Stimulated activated CD8-positive, alpha-beta memory T cell treated with anti-CD3 and anti-CD28 coated beads, Interleukin-4, amount 100 ng/mL, for 1 hour (primary cell): ENCODE measurements around the gene WDR70.
"Not testable (repeated sequence)": the region's sequence is repeated elsewhere in the genome, so short reads cannot be mapped to it uniquely, and the experiment has no call there.

ENCODE experiments used
- DNase-seq, 2 donors: peaks; one replicate each; pipeline ENCODE4 v3.0.0-alpha.2; 2020; ENCODE audit warnings: low read depth in 2 of 2, low spot score in 1 of 2

Gene WDR70

GRCh38 chr5:37637165-37637845 is 258.2 kb downstream of the WDR70 start:
- DNase-seq, result no peak

- no peak for DNase-seq
Measured at GRCh38 chr5:37638897-37639296, 259.8 kb downstream of the WDR70 start.

- no peak for DNase-seq
Measured at GRCh38 chr5:37640088-37640487, 261.0 kb downstream of the WDR70 start.

DNA sequence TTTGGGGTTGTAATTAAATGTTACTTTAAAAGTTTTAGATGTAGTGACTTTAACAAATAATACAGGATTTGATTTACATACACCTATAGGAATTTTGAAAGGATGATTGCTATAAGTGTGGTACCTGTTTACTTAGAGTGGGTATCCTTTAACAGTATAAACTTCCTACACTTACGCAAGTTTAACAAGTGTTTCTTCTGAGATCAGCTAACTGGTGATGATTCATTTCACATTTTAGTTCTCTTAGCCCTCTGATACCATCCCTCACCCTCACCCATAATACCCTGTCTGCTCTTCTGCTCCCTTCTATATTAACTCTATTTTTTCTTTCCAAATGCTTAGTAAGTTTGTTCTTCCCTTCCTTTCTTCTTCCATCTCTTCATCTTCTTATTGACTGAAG is 262.8 kb downstream of the WDR70 start:
- DNase-seq, result no peak

- DNase-seq, result no peak
Measured at GRCh38 chr5:37645707-37646106, 266.6 kb downstream of the WDR70 start.

GRCh38 chr5:37654566-37654965 is 275.4 kb downstream of the WDR70 start:
- not testable (repeated sequence) for DNase-seq

DNA sequence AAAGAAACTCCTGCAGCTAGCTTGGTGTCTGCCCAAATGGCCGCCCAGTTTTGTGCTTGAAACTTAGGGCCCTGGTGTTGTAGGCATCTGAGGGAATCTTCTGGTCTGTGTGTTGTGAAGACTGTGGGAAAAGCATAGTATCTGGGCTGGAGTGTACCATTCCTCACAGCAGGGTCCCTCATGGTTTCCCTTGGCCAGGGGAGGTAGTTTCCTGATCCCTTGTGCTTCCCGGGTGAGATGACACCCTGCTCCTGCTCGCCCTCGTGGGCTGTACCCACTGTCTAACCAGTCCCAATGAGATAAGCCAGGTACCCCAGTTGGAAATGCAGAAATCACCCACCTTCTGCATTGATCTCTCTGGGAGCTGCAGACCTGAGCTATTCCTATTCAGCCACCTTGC is 277.9 kb downstream of the WDR70 start:
- no peak for DNase-seq

- no peak for DNase-seq
Measured at GRCh38 chr5:37658440-37658839, 279.3 kb downstream of the WDR70 start.

DNA sequence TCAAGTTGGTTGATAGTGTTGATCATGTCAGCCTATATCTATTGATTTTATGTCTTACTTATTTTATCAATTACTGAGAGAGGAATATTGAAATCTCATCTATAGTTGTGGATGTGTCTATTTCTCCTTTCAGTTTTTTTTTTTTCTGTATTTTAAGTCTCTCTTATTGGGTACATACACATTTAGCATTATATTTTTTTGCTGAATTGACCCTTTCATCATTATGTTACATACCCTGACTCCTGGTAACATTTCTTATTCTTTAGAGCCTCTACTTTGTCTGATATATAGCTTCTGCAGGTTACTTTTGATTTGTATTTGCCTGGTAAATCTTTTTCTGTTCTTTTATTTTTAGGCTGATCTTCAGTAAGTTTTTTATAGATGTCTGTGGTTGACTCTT is 281.2 kb downstream of the WDR70 start:
- DNase-seq, result no peak

- DNase-seq, result no peak
Measured at GRCh38 chr5:37661227-37661920, 282.3 kb downstream of the WDR70 start.

DNA sequence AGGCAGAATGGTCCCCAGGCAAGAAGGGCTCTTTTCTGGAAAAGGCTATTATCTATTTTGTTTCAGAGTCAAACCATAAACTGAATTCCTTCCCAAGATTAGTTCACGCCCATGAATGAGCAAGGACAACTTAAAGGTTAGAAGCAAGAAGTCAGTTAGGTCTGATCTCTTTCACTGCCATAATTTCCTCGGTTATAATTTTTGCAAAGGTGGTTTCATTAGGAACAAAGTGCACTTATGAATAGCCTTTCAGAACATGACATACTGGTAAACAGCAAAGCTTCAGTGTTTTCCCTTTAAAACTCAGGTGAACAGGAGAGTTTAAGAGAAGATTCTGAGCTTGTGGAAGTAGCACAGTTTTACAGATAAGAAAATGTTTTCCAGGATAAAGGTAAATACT is 282.8 kb downstream of the WDR70 start:
- no peak for DNase-seq

DNA sequence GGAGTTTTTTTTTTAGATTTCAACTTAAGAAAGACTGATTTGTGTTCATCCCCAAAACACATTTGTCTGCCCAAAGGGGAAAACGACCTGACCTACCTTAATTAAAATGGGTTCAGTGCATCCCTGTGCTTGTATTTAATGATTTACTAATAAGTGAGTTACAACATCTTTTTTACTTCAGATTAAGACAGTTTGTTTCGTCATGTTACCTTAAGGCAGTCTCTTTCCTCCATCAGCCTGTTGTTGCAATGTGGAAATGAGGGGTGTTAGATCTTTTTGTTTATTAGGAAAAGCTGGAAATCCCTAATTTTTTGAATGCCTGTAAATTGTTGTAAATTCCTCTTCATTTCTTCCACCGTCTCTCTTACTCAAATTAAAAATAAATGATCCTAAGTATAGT is 283.2 kb downstream of the WDR70 start:
- DNase-seq, result no peak

- DNase-seq, result no peak
Measured at GRCh38 chr5:37662789-37663485, 283.8 kb downstream of the WDR70 start.

- DNase-seq, result no peak
Measured at GRCh38 chr5:37663538-37663937, 284.4 kb downstream of the WDR70 start.

- DNase-seq, result no peak
Measured at GRCh38 chr5:37664551-37664950, 285.4 kb downstream of the WDR70 start.

- DNase-seq, result no peak
Measured at GRCh38 chr5:37665272-37665671, 286.2 kb downstream of the WDR70 start.

DNA sequence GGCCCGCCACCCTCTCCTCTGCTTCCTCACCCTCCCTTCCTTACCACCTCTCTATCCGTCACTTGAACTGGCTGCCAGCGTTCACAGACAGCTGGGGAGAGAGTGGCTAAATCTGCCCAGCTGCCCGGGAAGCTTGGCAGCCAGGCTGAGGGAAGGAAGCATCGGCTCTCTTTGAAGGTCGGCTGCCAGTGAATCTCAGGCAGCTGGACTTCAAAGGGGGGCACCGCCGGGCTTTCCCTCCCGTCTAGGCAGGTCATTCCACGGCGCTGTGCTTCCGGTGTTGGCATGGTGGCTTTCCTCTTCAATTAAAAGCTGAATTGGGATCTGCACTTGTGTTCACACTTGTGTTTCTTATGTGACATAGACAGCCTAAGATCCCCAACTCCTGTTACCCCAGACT is 286.8 kb downstream of the WDR70 start:
- no peak for DNase-seq

DNA sequence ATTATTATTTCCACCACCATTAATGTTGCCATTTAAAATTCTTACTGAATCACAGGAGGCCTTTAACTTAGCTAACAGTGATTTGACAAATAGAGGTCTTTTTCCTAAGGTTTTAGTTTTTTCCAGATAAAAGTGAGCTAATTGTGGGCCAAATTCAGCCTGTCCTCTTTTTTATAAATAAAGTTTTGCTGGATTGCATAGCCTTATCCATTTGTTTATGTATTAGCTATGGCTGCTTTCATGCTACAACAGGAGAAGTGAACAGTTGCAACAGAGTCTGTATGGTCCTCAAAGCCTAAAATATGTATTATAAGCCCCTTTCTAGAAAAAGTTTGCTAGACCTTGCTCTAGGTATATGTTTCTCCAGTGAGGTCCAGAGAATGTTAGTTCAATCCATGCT is 288.3 kb downstream of the WDR70 start:
- no peak for DNase-seq

GRCh38 chr5:37667846-37668245 is 288.7 kb downstream of the WDR70 start:
- no peak for DNase-seq

GRCh38 chr5:37668524-37669047 is 289.5 kb downstream of the WDR70 start:
- DNase-seq, result no peak

DNA sequence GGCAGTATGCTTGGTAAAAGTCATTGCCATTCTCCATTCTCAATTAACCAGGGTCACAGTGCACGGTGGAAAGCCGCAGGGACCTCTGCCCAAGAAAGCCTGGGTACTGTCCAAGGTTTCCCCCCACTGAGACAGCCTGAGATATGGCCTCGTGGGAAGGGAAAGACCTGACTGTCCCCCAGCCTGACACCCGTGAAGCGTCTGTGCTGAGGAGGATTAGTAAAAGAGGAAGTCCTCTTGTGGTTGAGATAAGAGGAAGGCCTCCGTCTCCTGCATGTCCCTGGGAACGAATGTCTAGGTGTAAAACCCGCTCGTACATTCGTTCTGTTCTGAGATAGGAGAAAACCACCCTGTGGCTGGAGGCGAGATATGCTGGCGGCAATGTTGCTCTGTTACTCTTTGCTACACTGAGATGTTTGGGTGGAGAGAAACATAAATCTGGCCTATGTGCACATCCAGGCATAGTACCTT is 293.0 kb downstream of the WDR70 start:
- not testable (repeated sequence) for DNase-seq

DNA sequence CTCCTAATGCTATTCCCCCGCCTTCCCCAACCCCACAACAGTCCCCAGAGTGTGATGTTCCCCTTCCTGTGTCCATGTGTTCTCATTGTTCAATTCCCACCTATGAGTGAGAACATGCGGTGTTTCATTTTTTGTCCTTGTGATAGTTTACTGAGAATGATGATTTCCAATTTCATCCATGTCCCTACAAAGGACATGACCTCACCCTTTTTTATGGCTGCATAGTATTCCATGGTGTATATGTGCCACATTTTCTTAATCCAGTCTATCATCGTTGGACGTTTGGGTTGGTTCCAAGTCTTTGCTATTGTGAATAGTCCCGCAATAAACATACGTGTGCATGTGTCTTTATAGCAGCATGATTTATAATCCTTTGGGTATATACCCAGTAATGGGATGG is 295.2 kb downstream of the WDR70 start:
- not testable (repeated sequence) for DNase-seq
